ENCODE measurements around the gene PER3. TPM values are rescaled to one million over a fixed set of nuclear protein-coding genes. Genes with fewer than 3 reads are reported as not detected.

The PER3 gene
- total RNA-seq, 1 donor: 35.5 TPM

DNA sequence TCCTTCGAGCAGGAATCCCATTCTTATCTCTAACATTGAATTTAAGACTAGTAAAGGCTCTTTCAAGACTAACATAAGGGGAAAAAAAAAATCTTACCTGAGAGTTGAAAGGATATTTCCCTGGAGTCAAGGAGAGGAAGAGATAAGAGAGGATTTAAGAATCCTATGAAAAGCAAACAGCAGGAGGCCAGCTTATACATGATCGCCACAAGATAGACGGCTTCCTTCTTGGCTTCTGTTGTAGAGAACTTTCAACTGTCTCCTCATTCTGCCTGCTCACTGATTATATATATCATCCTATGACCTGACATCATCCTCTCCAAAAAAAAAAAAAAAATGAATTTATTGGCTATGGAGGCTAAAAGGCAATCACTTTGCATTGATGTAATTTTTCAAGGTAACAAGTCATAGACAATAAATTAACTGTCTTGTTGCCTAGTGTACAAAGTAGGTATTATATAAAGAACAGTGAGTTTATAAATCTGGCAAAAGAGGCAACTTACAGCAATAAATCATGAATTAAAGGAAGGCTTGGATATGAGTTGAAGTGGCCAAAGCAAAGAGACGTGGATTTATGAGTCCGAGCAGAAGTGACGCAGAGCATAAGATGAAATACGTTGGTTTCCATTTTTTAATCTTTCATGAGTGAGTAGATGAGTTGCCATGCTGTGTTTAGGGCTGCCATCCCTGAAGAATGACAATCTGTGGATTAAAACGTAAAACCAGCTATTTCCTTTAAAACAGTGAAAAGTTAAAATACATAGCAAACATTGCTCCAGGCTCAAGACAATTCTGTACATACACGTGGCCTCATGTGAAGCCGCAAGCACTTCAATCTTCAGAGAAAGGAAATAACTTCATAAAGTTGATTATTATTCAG is 69.0 kb downstream of the PER3 start, which contains the start of gene UTS2:
UTS2 (minus strand) TSS at position 262 of the 880 bp plus-strand sequence; CDS start at position 200, 62 bp downstream.
- TF ChIP-seq, protein P1, sequence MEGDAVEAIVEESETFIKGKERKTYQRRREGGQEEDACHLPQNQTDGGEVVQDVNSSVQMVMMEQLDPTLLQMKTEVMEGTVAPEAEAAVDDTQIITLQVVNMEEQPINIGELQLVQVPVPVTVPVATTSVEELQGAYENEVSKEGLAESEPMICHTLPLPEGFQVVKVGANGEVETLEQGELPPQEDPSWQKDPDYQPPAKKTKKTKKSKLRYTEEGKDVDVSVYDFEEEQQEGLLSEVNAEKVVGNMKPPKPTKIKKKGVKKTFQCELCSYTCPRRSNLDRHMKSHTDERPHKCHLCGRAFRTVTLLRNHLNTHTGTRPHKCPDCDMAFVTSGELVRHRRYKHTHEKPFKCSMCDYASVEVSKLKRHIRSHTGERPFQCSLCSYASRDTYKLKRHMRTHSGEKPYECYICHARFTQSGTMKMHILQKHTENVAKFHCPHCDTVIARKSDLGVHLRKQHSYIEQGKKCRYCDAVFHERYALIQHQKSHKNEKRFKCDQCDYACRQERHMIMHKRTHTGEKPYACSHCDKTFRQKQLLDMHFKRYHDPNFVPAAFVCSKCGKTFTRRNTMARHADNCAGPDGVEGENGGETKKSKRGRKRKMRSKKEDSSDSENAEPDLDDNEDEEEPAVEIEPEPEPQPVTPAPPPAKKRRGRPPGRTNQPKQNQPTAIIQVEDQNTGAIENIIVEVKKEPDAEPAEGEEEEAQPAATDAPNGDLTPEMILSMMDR (IDR thresholded peaks at IDR 0.05; ENCODE audit: insufficient read depth, low read length): no peak
- no peak for DNase-seq (ENCODE audit: low read depth)
- H3K4me3 ChIP-seq (ENCODE audit: low read depth, low read length): no peak within 1 kb of the TSS

DNA sequence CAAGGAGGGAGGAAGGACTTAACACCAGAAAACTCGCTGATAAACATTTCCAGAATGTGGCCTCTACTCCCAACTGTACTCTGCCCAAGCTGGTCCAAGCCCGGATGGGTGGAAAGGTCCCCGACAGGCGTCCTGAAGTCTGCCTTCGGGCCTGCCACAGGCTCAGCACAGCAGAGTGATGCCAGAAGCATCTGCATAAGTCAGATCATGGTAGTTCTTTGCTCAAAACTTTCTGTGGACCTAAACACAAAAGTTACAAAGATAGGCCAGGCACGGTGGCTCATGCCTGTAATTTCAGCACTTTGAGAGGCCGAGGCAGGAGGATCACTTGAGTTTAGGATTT is 69.6 kb downstream of the PER3 start:
- TF ChIP-seq, protein P1 (IDR thresholded peaks at IDR 0.05; ENCODE audit: insufficient read depth, low read length): no peak
- no peak overlapping the region for H3K4me3 ChIP-seq (ENCODE audit: low read depth, low read length)

DNA sequence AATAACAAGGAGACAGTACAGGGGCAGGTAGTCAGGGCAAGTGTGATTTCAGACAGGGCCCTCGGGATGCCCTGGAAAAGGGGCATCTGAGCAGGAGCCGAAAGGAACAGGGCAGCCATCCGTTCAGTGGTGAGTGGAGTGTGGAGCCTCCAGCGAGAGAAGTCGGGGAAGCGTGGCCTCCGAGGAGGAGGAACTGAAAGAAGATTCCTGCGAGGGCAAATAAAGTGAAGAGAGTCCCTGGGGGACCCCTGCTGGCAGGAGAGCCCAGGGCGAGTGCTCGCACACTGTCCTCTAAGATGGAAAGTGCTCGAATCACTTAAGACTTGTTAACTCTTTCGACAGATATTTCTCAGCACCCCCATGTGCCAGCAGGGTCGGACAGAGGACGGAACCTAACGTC is 72.3 kb downstream of the PER3 start:
- TF ChIP-seq, protein P1 (IDR thresholded peaks at IDR 0.05; ENCODE audit: insufficient read depth, low read length): no peak
- no peak overlapping the region for H3K4me3 ChIP-seq (ENCODE audit: low read depth, low read length)
- DNase-seq (ENCODE audit: low read depth): no peak

More for the DNA sequence above, 69.6 kb downstream of the PER3 start:
- DNase-seq (ENCODE audit: low read depth): no peak

DNA sequence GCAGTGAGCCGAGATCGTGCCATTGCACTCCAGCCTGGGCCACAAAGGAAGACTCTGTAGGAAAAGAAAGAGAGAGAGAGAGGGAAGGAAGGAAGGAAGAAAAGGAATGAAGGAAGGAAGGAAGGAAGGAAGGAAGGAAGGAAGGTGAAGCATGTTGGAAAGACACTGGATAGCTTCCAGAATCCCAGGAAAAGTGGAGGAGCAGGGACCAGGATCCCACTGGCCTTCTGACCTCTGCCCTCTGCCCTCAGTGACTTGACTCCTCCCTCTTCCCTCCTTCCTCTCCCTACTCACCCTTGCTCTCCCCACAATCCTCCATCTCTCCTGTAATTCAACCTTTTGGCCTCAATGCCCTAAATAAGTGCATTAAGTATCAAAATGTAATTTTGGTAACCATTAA is 72.9 kb downstream of the PER3 start:
- H3K4me3 ChIP-seq (ENCODE audit: low read depth, low read length): no peak overlapping the region
- TF ChIP-seq, protein P1 (IDR thresholded peaks at IDR 0.05; ENCODE audit: insufficient read depth, low read length): no peak
- no peak for DNase-seq (ENCODE audit: low read depth)

DNA sequence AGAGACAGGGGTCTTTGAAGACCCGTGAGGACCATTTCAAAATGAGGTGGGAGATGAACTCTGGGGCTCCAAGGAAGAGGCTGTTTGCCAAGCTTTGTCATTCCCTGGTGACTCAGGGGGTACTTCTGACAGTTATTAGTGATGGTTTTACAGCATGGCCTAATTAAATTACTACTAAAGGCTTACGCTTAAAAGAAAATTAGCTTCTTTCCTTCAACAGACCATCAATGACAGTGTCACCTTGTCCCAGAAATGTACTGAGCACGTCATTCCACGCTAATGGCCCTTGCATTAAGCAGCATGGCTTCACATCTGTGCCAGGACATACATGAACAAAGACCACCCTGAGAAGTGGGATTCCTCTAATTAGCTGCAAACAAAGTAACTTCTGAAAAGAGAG is 73.9 kb downstream of the PER3 start:
- H3K4me3 ChIP-seq (ENCODE audit: low read depth, low read length): no peak overlapping the region
- no peak for DNase-seq (ENCODE audit: low read depth)
- TF ChIP-seq, protein P1 (IDR thresholded peaks at IDR 0.05; ENCODE audit: insufficient read depth, low read length): no peak

DNA sequence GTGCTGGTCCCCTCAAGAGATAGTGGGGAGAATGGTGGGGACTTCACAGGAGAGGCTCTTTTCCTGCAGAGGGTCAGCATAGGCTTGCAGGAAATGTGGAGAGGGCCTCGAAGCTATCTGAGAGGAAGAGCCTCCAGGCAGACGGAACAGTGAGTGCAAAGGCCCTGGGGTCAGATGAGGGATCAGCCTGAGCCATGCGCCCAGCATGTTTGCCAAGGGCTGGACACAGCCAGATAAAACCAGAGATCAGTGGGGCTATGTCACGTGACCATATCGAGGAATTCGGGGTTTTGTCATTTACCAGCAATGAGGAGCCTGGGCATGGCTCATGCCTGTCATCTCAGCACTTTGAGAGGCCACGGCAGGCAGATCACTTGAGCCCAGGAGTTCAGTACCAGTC is 75.3 kb downstream of the PER3 start:
- no peak for DNase-seq (ENCODE audit: low read depth)
- TF ChIP-seq, protein P1 (IDR thresholded peaks at IDR 0.05; ENCODE audit: insufficient read depth, low read length): no peak

More for the DNA sequence above, 75.3 kb downstream of the PER3 start:
- H3K4me3 ChIP-seq (ENCODE audit: low read depth, low read length): no peak overlapping the region

Measured in fibroblast of the aortic adventitia (primary cell).